Sigmoid colon (tissue), 4 donors: ENCODE data around the gene DIP2C.

Source experiments
- CTCF ChIP-seq, 4 experiments: fragments of 450-650 bp in 3 of 4; fragments of 200-600 bp in 1 of 4; IDR thresholded peaks; one replicate each; pipeline ENCODE4 v1.5.1; 2016 to 2019; ENCODE audit warnings: antibody characterized with exemption in 4 of 4, mild to moderate bottlenecking in 3 of 4, moderate library complexity in 2 of 4
- EP300 ChIP-seq, 4 donors: sonication (generic); formaldehyde crosslinking; IDR thresholded peaks; one replicate each; pipeline ENCODE4 v1.6.1; 2017; ENCODE audit warnings: antibody characterized with exemption in 4 of 4
- POLR2A ChIP-seq, 2 donors: fragments of 450-650 bp; IDR thresholded peaks; one replicate each; pipeline ENCODE4 v1.6.1; 2016; ENCODE audit warnings: antibody characterized with exemption in 2 of 2, mild to moderate bottlenecking in 2 of 2, moderate library complexity in 2 of 2
- POLR2AphosphoS5 ChIP-seq, 4 donors: sonication (generic); formaldehyde crosslinking; IDR thresholded peaks; one replicate each; pipeline ENCODE4 v1.6.1; 2017; ENCODE audit warnings: antibody characterized with exemption in 4 of 4

- no peak for TF ChIP-seq POLR2AphosphoS5 (IDR thresholded peaks at IDR 0.05)
- no peak for TF ChIP-seq CTCF (IDR thresholded peaks at IDR 0.05)
- no peak for TF ChIP-seq POLR2A (IDR thresholded peaks at IDR 0.05)
- no peak for TF ChIP-seq EP300 (IDR thresholded peaks at IDR 0.05)
Observed at GRCh38 chr10:725302-725701, 35.8 kb upstream of the DIP2C start.
